K562 (cell line): ENCODE results near the gene TMEM176B. TPM values are rescaled to one million over a fixed set of nuclear protein-coding genes. Genes with fewer than 3 reads are reported as not detected.

Experiments used
- ATAC-seq: fragments of 200-7000 bp; cut with Tn5 transposase; 3 replicates; pipeline ENCODE4 v1.9.1; 2020; ENCODE audit warnings: moderate library complexity
- BruUV-seq: library from RNA; stranded (reverse); fragments of 400-500 nt; replicated peaks from 2 replicates; lab custom pipeline; 2021; lab: Mats Ljungman, UMichigan
- CTCF ChIA-PET: fragments of 300-600 bp; formaldehyde crosslinking; extraction: SDS; loops from one replicate; lab custom pipeline; 2021; ENCODE audit warnings: low intra/inter-chr PET ratio; lab: Yijun Ruan, JAX
- POLR2A ChIA-PET: fragments of 300-600, 350-650 bp; sonication (Branson Sonifier 250); formaldehyde crosslinking; extraction: SDS; loops from one replicate; lab custom pipeline; 2021; ENCODE audit warnings: antibody characterized with exemption, inconsistent platforms; lab: Yijun Ruan, JAX
- DNase-seq, 4 experiments: peaks; one replicate each; pipeline versions ENCODE4 v3.0.0 to v3.0.0-alpha.2; 2011 to 2018; ENCODE audit warnings: low spot score in 3 of 4, mixed read lengths in 3 of 4; ENCODE audit errors: extremely low read depth in 1 of 4
- FAIRE-seq: peaks from 2 replicates; lab custom pipeline; 2011; peaks lifted over from hg19 to GRCh38; lab: Jason Lieb, UNC
- H2AFZ ChIP-seq: 2 replicates; pipeline ENCODE4 v1.6.0; 2011; ENCODE audit warnings: low read depth, low read length, control low read depth, inconsistent platforms
- H3K27ac ChIP-seq: fragments of 200-600 bp; 3 replicates; pipeline ENCODE4 v1.8.0; 2011; ENCODE audit warnings: low read depth, mild to moderate bottlenecking, control low read depth, inconsistent platforms, low read length, moderate library complexity, mixed read lengths; ENCODE audit errors: extremely low read depth
- H3K27me3 ChIP-seq, 2 experiments: fragments of 300-600 bp in 1 of 2; 2 replicates in 1 of 2; 3 replicates in 1 of 2; pipeline versions ENCODE4 v1.6.0 to v1.8.0; 2011; ENCODE audit warnings: inconsistent platforms in 2 of 2, low read length in 2 of 2, mild to moderate bottlenecking in 1 of 2, mixed read lengths in 1 of 2, moderate library complexity in 1 of 2; ENCODE audit not compliant: control insufficient read depth in 2 of 2, insufficient read depth in 2 of 2
- H3K36me3 ChIP-seq: fragments of 300-600 bp; 3 replicates; pipeline ENCODE4 v1.8.0; 2011; ENCODE audit warnings: mild to moderate bottlenecking, low read length, inconsistent platforms; ENCODE audit not compliant: control insufficient read depth, insufficient read depth
- H3K4me1 ChIP-seq, 2 experiments: fragments of 200-600 bp in 1 of 2; replicated peaks in 1 of 2; 2 replicates in 1 of 2; 3 replicates in 1 of 2; pipeline versions ENCODE4 v1.5.1 to v1.8.0; 2011; ENCODE audit warnings: inconsistent platforms in 2 of 2, low read length in 2 of 2, mild to moderate bottlenecking in 1 of 2, mixed read lengths in 1 of 2, moderate library complexity in 1 of 2; ENCODE audit not compliant: control insufficient read depth in 2 of 2, insufficient read depth in 2 of 2
- H3K4me2 ChIP-seq: 2 replicates; pipeline ENCODE4 v1.6.1; 2011; ENCODE audit warnings: low read length, control low read depth, inconsistent platforms, mixed read lengths; ENCODE audit not compliant: insufficient read depth
- H3K4me3 ChIP-seq: fragments of 200-600 bp; sonication (generic), shearing (Covaris generic); 2 replicates; pipeline ENCODE4 v1.5.1; 2016; ENCODE audit warnings: control low read depth, inconsistent platforms
- H3K79me2 ChIP-seq: fragments of 200-600 bp; 3 replicates; pipeline ENCODE4 v1.8.0; 2011; ENCODE audit warnings: low read length, inconsistent platforms; ENCODE audit not compliant: control insufficient read depth, insufficient read depth
- H3K9ac ChIP-seq, 2 experiments: 2 replicates each; pipeline versions ENCODE4 v1.6.0 to v1.6.1; 2011; ENCODE audit warnings: low read depth in 2 of 2, low read length in 2 of 2, control low read depth in 1 of 2, inconsistent platforms in 1 of 2, mild to moderate bottlenecking in 1 of 2, mixed read lengths in 1 of 2; ENCODE audit not compliant: insufficient read depth in 1 of 2
- H3K9me1 ChIP-seq: one replicate; pipeline ENCODE4 v1.6.0; 2011; ENCODE audit warnings: inconsistent platforms, mild to moderate bottlenecking, low read length, moderate library complexity; ENCODE audit not compliant: control insufficient read depth, insufficient read depth
- H3K9me3 ChIP-seq: replicated peaks from 2 replicates; pipeline ENCODE4 v1.5.1; 2011; ENCODE audit warnings: low read depth, low read length, inconsistent platforms; ENCODE audit not compliant: control insufficient read depth, insufficient read depth
- H4K20me1 ChIP-seq: replicated peaks from 2 replicates; pipeline ENCODE4 v1.6.1; 2011; ENCODE audit warnings: low read length, inconsistent platforms, mixed read lengths; ENCODE audit not compliant: control insufficient read depth, insufficient read depth
- CCNT2 ChIP-seq: IDR thresholded peaks from 2 replicates; pipeline ENCODE4 v1.6.1; 2011; ENCODE audit warnings: borderline replicate concordance, low read depth, mild to moderate bottlenecking, moderate library complexity, mixed read lengths, low read length; ENCODE audit not compliant: insufficient read length; ENCODE audit errors: extremely low read depth
- ELF2 ChIP-seq: fragments of 250-450 bp; sonication (Bioruptor Pico); IDR thresholded peaks from 2 replicates; pipeline ENCODE4 v1.5.0; 2021; ENCODE audit warnings: mild to moderate bottlenecking
- HCFC1 ChIP-seq: IDR thresholded peaks from 2 replicates; pipeline ENCODE4 v1.6.1; 2012; ENCODE audit warnings: low read depth, low read length, improper control_type of control experiment
- KAT2B ChIP-seq: IDR thresholded peaks from one replicate; pipeline ENCODE4 v1.6.1; 2012; ENCODE audit warnings: low read depth, mild to moderate bottlenecking, control low read depth, inconsistent platforms, low read length, moderate library complexity
- MYBL2 ChIP-seq, 2 experiments: fragments of 450-650 bp in 1 of 2; sonication (generic) in 1 of 2; formaldehyde crosslinking in 1 of 2; IDR thresholded peaks; 2 replicates each; pipeline versions ENCODE4 v1.6.1 to v1.8.1; 2017 to 2022; ENCODE audit warnings: borderline replicate concordance in 1 of 2, inconsistent platforms in 1 of 2, low read depth in 1 of 2, mild to moderate bottlenecking in 1 of 2, missing genetic modification reagents in 1 of 2, moderate library complexity in 1 of 2
- NFE2L1 ChIP-seq: fragments of 450-650 bp; IDR thresholded peaks from 2 replicates; pipeline ENCODE4 v1.6.1; 2016; ENCODE audit warnings: missing genetic modification characterization, low read depth, mild to moderate bottlenecking, missing compliant biosample characterization, moderate library complexity, borderline replicate concordance
- NUFIP1 ChIP-seq: fragments of 450-650 bp; IDR thresholded peaks from 2 replicates; pipeline ENCODE4 v1.6.1; 2018; ENCODE audit not compliant: partially characterized antibody
- POLR2AphosphoS5 ChIP-seq: IDR thresholded peaks from 2 replicates; pipeline ENCODE4 v1.6.1; 2011; ENCODE audit warnings: mild to moderate bottlenecking, low read depth, low read length, moderate library complexity; ENCODE audit not compliant: control insufficient read depth, insufficient read depth
- RHOXF2B ChIP-seq: fragments of 250-450 bp; sonication (Bioruptor Pico); conservative IDR thresholded peaks from 2 replicates; pipeline ENCODE4 v1.5.1; 2021
- TAF15 ChIP-seq: fragments of 200-400 bp; formaldehyde crosslinking; IDR thresholded peaks from 2 replicates; pipeline ENCODE4 v1.6.1; 2017; ENCODE audit warnings: mild to moderate bottlenecking, low read depth, low read length, moderate library complexity
- THRB ChIP-seq: fragments of 450-650 bp; formaldehyde crosslinking; conservative IDR thresholded peaks from 2 replicates; pipeline ENCODE4 v1.4.0; 2022; ENCODE audit warnings: mild to moderate bottlenecking, missing genetic modification characterization
- ZBTB17 ChIP-seq: fragments of 450-650 bp; formaldehyde crosslinking; IDR thresholded peaks from 2 replicates; pipeline ENCODE4 v1.4.0; 2020; ENCODE audit warnings: mild to moderate bottlenecking
- ZNF143 ChIP-seq: sonication (generic); formaldehyde crosslinking; IDR thresholded peaks from 2 replicates; pipeline ENCODE4 v1.9.0; 2022; ENCODE audit warnings: mild to moderate bottlenecking, missing genetic modification reagents
- ZNF655 ChIP-seq: fragments of 250-450 bp; sonication (Bioruptor Pico); IDR thresholded peaks from 2 replicates; pipeline ENCODE4 v1.5.0; 2021
- ZNF707 ChIP-seq: fragments of 250-450 bp; sonication (Bioruptor Pico); conservative IDR thresholded peaks from 2 replicates; pipeline ENCODE4 v1.8.0; 2022; ENCODE audit warnings: inconsistent platforms, mild to moderate bottlenecking, moderate library complexity
- ZNF764 ChIP-seq: fragments of 250-450 bp; sonication (Bioruptor Pico); IDR thresholded peaks from 2 replicates; pipeline ENCODE4 v1.4.0; 2020; ENCODE audit warnings: low read depth, mild to moderate bottlenecking, moderate library complexity
- WGBS: fragments of 100-300 bp; shearing (Covaris generic); methylation state at CpG from one replicate; pipeline ENCODE4 v1.1.6; 2016; ENCODE audit warnings: low coverage, mixed read lengths; ENCODE audit not compliant: insufficient coverage; ENCODE audit errors: missing lambda C conversion rate; 5-methylcytosine and 5-hydroxymethylcytosine counted together
- in situ Hi-C: fragments of 300-500 bp; cut with MboI; formaldehyde crosslinking; loops from 4 replicates; pipeline ENCODE4 v1.15.0; 2018; ENCODE audit warnings: inconsistent platforms, mixed read lengths
- intact Hi-C: fragments of 100-400 bp; cut with micrococcal nuclease; formaldehyde crosslinking; loops from 2 replicates; pipeline ENCODE4 v1.14.2; 2022
- polyA plus RNA-seq, 8 experiments: library from polyadenylated mRNA; depleted of rRNA in 4 of 8; stranded (reverse) in 5 of 8; unstranded in 3 of 8; fragments of >200 nt; fragmentation: Nextera tagmentation in 2 of 8; fragmentation: Illumina TruSeq in 1 of 8; extraction: Ambion mirVana in 2 of 8; extraction: Trizol in 1 of 8; gene quantifications; 2 replicates each; pipeline versions ENCODE4 v1.2.1 to v1.2.3, GENCODE V29; 2011 to 2014; ENCODE audit warnings: inconsistent platforms in 1 of 8, missing spikeins in 1 of 8
- total RNA-seq, 7 experiments: library from RNA; depleted of rRNA in 6 of 7; stranded (reverse); fragments of >200 nt in 6 of 7; fragmentation: Illumina TruSeq in 2 of 7; extraction: Trizol in 2 of 7; gene quantifications; 2 replicates each; pipeline versions ENCODE4 v1.2.1 to v1.2.3, GENCODE V29; 2011 to 2021; ENCODE audit warnings: low replicate concordance in 1 of 7
- TF ChIP-seq, protein P1 (sequence below): sonication (generic); formaldehyde crosslinking; IDR thresholded peaks from 2 replicates; pipeline ENCODE4 v1.9.0; 2022; ENCODE audit warnings: mild to moderate bottlenecking, missing genetic modification reagents
- TF ChIP-seq, protein P2 (sequence below): fragments of 450-650 bp; IDR thresholded peaks from 2 replicates; pipeline ENCODE4 v1.6.1; 2018; ENCODE audit warnings: mild to moderate bottlenecking, low read depth; ENCODE audit not compliant: partially characterized antibody

TMEM176B gene
- total and polyA plus RNA-seq, 9 of the 15 experiments (the other 6 are each of a cell fraction or from before 2014, with no cell fraction given) = 0.19 to 0.60 TPM; not detected in 7

DNA sequence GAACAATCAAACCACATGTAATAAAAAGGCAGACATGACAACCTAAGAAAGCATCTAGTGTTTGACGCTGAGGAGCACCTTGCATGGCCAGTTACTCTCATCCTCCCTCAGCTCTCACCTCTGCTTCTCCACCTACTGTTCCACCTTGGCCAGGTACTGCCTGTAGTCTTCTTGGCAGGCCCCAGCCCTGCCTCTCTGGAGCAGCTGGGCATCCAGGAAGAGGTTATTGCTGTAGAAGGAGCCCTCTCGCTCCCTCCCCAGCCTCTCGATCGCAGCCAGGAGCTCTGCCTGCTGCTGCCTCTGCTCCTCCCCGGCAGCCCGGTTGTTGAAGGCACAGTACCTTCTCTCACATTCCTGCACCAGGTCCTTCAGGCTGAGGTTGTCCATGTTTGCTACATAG lies 53.2 kb downstream of the TMEM176B start:
- no TSS peak for BruUV-seq
- 1% methylated on average over 6 of the region's 6 CpGs for WGBS
- Histone ChIP-seq H3K9ac (no peak overlapping the region), H4K20me1 (peaks cover 5% of the 10 kb centered on the region; the same call in 1 of the 2 replicates), H3K9me3 (no peaks in the 10 kb centered on the region), H2AFZ (no peak overlapping the region), H3K36me3 (no peaks in the 10 kb centered on the region), H3K27ac (no peak overlapping the region)
- no peak for FAIRE-seq
- in situ Hi-C loops = no loop called here
- no peak for ATAC-seq
- no peak for DNase-seq
- TF ChIP-seq, protein P1, sequence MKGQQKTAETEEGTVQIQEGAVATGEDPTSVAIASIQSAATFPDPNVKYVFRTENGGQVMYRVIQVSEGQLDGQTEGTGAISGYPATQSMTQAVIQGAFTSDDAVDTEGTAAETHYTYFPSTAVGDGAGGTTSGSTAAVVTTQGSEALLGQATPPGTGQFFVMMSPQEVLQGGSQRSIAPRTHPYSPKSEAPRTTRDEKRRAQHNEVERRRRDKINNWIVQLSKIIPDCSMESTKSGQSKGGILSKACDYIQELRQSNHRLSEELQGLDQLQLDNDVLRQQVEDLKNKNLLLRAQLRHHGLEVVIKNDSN = no peak
- TF ChIP-seq, protein P2, sequence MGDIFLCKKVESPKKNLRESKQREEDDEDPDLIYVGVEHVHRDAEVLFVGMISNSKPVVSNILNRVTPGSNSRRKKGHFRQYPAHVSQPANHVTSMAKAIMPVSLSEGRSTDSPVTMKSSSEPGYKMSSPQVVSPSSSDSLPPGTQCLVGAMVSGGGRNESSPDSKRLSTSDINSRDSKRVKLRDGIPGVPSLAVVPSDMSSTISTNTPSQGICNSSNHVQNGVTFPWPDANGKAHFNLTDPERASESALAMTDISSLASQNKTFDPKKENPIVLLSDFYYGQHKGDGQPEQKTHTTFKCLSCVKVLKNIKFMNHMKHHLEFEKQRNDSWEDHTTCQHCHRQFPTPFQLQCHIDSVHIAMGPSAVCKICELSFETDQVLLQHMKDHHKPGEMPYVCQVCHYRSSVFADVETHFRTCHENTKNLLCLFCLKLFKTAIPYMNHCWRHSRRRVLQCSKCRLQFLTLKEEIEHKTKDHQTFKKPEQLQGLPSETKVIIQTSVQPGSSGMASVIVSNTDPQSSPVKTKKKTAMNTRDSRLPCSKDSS = no peak
- TF ChIP-seq NFE2L1 (tag) = no peak
- no peak for TF ChIP-seq TAF15
- no peak for TF ChIP-seq THRB (CRISPR knock-in tag)
- no peak for TF ChIP-seq ZNF143 (CRISPR knock-in tag)
- no peak for TF ChIP-seq HCFC1
- no peak for TF ChIP-seq ZNF655 (CRISPR knock-in tag)
- no peak for TF ChIP-seq ZBTB17
- no peak for TF ChIP-seq ZNF764 (CRISPR knock-in tag)
- no peak for TF ChIP-seq ZNF707 (CRISPR knock-in tag)
- no peak for TF ChIP-seq KAT2B
- TF ChIP-seq CCNT2 = no peak
- TF ChIP-seq NUFIP1 = no peak
- TF ChIP-seq RHOXF2B (CRISPR knock-in tag) = no peak
- TF ChIP-seq ELF2 (CRISPR knock-in tag) = no peak
- TF ChIP-seq POLR2AphosphoS5 = no peak
- TF ChIP-seq MYBL2 (IDR thresholded peaks at IDR 0.05; ENCODE audit: low read depth) = no peak
- no peak for TF ChIP-seq MYBL2 (CRISPR knock-in tag; IDR thresholded peaks at IDR 0.05; ENCODE audit: borderline replicate concordance)
- TF ChIP-seq, all 486 proteins: peak for 0
- no peaks in the 10 kb centered on the region for H3K79me2 ChIP-seq
- no peak overlapping the region for H3K4me3 ChIP-seq
- peaks cover 19 to 44% of the 10 kb centered on the region in 2 experiments for H3K27me3 ChIP-seq
- ChIA-PET CTCF (no interaction called here), POLR2A (interaction anchor here (1.0 kb wide), 1 partner anchor 45 kb away, joined by 3 read pairs; no protein-coding TSS in a partner anchor)
- H3K4me1 ChIP-seq = no peaks in the 10 kb centered on the region
- H3K4me2 ChIP-seq = no peak overlapping the region
- intact Hi-C loops = no loop called here
- no peaks in the 10 kb centered on the region for H3K9me1 ChIP-seq
